ENCODE data around the gene VAC14.

Gene VAC14

DNA sequence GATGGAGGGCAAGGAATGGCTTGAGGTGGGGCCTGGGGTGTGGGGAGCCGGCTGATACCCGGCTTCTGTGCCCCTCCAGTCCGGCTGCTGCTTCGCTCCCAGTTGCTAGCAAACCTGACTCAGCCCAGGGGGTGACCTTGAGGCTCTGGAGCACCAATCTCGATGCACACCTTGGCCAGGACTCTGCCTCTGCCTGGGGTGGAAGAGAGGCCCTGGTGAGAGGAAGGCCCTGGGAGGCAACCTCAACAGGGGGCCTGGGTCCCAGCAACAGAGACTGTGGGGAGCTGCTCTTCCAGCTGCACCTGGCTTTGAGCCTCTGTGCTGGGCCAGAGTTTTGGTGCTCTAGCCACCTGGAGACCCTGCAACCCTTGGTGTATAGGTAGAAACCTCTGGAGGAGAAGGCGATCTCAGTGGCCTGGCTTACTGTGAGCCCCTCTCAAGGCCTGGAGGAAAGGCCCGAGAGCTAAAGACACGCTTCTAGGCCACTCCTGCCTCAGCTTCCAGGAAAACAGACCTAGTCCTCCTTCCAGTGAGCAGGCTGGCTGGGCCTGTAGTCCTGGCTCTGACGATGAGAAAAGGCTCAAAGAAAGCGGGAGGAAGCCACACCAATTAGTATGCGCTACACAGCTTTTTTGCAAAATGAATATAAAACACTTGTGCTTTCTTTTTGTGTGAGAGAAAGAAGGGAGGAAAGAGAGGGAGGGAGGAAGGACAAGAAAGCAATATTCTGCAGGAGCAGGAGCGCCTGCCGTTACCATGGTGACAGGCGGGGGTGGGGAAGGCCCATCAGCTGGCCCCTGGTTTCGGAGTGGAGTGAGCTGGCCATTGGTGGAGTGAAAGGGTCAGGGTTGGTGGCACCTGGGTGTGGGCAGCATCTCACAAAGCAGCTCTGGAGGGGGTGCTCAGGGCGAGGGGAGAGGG lies 51.0 kb downstream of the VAC14 start:
- TF ChIP-seq, protein P1, sequence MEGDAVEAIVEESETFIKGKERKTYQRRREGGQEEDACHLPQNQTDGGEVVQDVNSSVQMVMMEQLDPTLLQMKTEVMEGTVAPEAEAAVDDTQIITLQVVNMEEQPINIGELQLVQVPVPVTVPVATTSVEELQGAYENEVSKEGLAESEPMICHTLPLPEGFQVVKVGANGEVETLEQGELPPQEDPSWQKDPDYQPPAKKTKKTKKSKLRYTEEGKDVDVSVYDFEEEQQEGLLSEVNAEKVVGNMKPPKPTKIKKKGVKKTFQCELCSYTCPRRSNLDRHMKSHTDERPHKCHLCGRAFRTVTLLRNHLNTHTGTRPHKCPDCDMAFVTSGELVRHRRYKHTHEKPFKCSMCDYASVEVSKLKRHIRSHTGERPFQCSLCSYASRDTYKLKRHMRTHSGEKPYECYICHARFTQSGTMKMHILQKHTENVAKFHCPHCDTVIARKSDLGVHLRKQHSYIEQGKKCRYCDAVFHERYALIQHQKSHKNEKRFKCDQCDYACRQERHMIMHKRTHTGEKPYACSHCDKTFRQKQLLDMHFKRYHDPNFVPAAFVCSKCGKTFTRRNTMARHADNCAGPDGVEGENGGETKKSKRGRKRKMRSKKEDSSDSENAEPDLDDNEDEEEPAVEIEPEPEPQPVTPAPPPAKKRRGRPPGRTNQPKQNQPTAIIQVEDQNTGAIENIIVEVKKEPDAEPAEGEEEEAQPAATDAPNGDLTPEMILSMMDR (IDR thresholded peaks at IDR 0.05): no peak

DNA sequence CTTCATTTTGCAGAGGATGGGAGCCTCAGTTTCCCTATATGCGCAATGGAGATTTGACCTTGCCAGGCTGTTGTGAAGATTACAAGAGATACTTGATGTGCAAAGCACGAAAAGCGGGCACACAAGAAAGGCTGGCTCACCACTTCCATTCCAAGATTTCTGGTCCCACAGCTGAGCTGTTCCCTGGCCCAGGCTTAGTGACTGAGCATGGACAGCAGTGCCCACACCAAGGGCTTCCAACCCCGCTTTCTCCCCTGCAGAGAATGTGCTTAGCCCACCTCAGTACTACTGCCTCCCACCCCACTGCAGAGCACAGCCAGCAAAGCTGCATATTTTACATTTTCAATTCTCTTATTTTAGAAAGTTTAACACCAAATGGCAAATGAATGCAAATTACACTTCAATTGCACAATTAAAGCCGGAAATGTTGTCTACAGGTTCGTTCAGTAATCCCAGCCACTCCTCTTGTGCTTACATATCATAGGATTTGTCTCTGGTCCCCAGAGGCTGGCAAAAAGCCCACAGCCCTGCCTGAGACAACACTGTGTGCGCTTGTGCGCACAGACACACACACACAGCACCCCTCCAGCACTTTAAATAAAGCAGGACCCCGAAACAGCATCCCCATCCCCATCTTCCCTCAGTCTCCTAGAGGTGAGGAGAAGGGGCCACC lies 51.8 kb downstream of the VAC14 start:
- TF ChIP-seq, protein P1 (IDR thresholded peaks at IDR 0.05): no peak

DNA sequence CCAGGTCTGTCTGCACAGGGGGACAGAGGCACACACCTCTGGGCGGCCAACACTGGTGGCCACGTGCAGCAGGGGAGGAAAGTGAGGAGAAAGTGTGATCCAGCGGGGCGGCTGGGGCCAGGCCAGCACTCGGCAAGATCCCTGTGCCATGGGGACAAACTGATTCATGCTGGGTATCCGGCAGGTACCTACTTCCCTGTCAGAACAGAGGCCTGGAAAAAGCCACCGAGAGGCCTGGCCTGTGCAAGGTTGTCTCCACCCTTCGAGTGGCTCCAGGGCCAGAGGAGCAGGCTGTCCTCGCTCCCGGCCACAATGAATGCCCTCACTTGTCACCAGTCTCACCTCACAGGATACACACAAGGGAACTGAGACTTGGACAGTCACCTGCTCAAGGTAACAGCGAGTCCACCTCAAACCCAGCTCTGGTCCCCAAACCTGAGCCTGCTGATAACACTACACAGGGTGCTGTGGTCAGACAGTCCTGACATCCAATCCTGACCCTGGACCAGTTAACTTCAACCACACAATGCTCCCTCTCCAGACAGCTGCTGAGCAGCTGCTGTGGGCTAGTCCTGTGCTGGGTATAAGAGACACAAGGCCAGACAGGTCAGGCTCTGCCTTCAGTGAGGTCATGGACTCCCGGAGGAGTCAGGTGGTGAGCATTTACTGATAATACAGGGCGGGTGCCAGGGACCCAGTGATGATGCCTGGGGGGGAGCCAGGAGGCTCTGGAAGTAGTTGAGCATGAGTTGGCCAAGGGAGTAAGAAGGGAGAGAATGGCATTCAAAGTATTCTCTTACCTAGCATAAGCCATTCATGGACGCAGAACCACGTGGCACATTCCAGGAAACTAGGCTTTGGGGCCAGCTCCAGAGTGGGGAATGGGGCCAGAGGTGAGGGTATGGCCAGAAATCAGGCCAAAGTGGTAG lies 53.0 kb downstream of the VAC14 start:
- TF ChIP-seq, protein P1 (IDR thresholded peaks at IDR 0.05): no peak

DNA sequence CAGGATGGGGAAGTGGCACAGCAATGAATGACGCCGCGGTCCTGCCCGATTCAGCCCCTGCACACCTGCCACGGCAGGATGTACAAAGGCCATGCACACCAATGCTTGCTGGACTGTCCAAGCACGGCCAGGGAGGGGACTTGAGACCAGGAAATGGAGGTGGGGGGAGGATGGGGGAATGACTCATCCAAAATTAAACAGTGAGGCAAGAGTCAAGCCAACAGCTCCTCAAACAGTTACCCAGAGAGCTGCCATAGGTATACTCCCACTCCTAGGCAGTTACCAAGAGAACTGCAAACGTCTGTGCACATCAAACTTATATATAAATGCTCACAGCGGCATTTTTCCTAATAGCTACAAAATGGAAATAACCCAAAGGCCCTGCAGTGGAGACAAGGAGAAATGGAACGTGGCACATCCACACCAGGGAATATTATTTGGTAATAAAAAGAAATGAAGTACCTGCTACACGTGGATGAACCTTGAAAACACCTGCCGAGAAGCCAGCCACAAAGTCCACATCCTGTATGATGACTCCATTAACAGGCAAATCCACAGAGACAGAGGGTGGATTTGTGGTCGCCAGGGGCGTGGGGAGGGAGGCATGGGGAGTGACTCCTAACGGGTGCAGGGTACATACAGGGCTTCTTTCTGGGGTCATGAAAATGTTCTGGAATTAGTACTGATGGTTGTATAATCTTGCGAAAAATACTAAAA lies 54.1 kb downstream of the VAC14 start:
- TF ChIP-seq, protein P1 (IDR thresholded peaks at IDR 0.05): no peak

DNA sequence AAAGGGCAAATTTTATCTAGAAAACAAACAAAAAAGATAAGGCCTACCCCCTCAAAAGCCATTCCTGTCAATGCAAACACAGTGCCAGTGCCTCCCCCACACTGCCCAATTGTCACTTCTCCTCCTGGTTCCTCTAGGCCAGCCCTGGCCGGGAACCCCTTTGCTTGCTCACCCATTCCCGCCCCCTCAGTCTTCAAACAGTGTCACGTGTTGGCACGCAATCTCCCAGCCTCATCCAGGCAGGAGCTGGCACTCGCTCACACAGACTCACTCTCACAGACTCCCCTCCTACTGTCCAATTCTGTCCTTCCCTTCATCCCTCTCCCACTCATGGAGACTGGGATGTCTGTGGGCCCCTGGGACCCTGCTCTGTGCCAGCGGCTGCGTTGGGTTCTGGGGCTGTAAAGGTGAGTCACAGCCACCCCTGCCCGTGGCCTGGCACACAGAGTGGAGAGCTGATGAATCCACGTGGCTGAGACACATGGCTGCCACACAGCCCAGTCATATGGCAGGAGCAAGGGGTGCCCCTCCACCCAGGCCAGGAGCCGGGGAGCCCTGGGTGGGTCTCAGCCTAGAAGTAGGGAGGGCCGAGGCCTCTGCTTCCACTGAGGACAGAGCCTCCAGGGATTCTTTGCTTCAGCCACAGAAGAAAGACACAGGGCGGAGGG lies 54.8 kb downstream of the VAC14 start:
- TF ChIP-seq, protein P1 (IDR thresholded peaks at IDR 0.05): no peak

DNA sequence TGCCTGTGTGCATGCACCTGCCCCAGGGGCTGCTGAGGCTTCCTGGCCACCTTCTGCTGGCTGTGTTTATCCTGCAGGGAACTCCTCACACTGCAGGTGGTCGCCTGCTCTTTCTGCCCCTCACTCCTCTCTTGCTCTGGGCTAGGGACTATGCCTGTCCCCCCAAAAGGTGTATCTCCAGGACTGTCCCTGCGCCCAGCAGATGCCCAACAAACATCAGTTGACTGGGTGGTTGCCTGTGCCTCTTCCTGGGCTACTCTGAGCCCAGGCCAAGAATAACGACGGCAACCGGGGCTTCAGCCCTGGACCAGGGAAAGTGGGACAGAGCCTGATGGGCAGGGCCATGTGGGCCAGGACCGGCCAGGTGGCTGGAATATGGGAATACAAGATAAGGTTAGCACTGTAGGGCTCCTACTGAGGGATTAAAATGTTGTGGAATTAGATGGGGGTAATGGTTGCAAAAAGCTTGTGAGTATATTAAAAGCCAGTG lies 55.4 kb downstream of the VAC14 start:
- TF ChIP-seq, protein P1 (IDR thresholded peaks at IDR 0.05): no peak
